HepG2 (cell line): ENCODE data around the gene IRF2BPL. TPM values are rescaled to one million over a fixed set of nuclear protein-coding genes. Genes with fewer than 3 reads are reported as not detected.

ENCODE experiments used
- ARID4A ChIP-seq: sonication (generic); formaldehyde crosslinking; IDR thresholded peaks from 2 replicates; pipeline ENCODE4 v1.5.0; 2020; ENCODE audit warnings: mild to moderate bottlenecking, missing genetic modification reagents, borderline replicate concordance
- CBX1 ChIP-seq: IDR thresholded peaks from one replicate; pipeline ENCODE4 v1.6.1; 2016; ENCODE audit warnings: antibody characterized with exemption, low read depth
- HMG20B ChIP-seq: conservative IDR thresholded peaks from 2 replicates; pipeline ENCODE4 v1.6.1; 2016; ENCODE audit warnings: missing genetic modification reagents, missing compliant biosample characterization
- MLLT10 ChIP-seq: sonication (generic); formaldehyde crosslinking; IDR thresholded peaks from 2 replicates; pipeline ENCODE4 v1.4.0; 2020; ENCODE audit warnings: missing genetic modification reagents
- NCOA2 ChIP-seq: sonication (generic); formaldehyde crosslinking; IDR thresholded peaks from 2 replicates; pipeline ENCODE4 v1.8.0; 2022; ENCODE audit warnings: inconsistent platforms
- SIX1 ChIP-seq: sonication (generic); formaldehyde crosslinking; IDR thresholded peaks from 2 replicates; pipeline ENCODE4 v1.4.0; 2020; ENCODE audit warnings: missing genetic modification reagents, borderline replicate concordance
- SNAPC4 ChIP-seq: sonication (generic); formaldehyde crosslinking; IDR thresholded peaks from 2 replicates; pipeline ENCODE4 v1.4.0; 2020; ENCODE audit warnings: mild to moderate bottlenecking, missing genetic modification reagents
- ZBTB44 ChIP-seq: sonication (generic); formaldehyde crosslinking; IDR thresholded peaks from 2 replicates; pipeline ENCODE4 v1.4.0; 2020; ENCODE audit warnings: missing genetic modification reagents
- ZNF20 ChIP-seq: sonication (generic); formaldehyde crosslinking; IDR thresholded peaks from 2 replicates; pipeline ENCODE4 v1.4.0; 2020; ENCODE audit warnings: mild to moderate bottlenecking, moderate library complexity, missing genetic modification reagents
- ZNF225 ChIP-seq: sonication (generic); formaldehyde crosslinking; IDR thresholded peaks from 2 replicates; pipeline ENCODE4 v1.4.0; 2020; ENCODE audit warnings: mild to moderate bottlenecking, missing genetic modification reagents
- ZNF34 ChIP-seq: sonication (generic); formaldehyde crosslinking; IDR thresholded peaks from 2 replicates; pipeline ENCODE4 v1.4.0; 2020; ENCODE audit warnings: mild to moderate bottlenecking, missing genetic modification reagents, borderline replicate concordance
- ZNF574 ChIP-seq: sonication (generic); formaldehyde crosslinking; IDR thresholded peaks from 2 replicates; pipeline ENCODE4 v1.4.0; 2020; ENCODE audit warnings: missing genetic modification reagents
- ZNF607 ChIP-seq: sonication (generic); formaldehyde crosslinking; IDR thresholded peaks from 2 replicates; pipeline ENCODE4 v1.5.1; 2020; ENCODE audit warnings: missing genetic modification reagents, mild to moderate bottlenecking, borderline replicate concordance
- ZNF691 ChIP-seq: sonication (generic); formaldehyde crosslinking; IDR thresholded peaks from 2 replicates; pipeline ENCODE4 v1.4.0; 2020; ENCODE audit warnings: missing genetic modification reagents, low read depth, mild to moderate bottlenecking, borderline replicate concordance
- polyA plus RNA-seq, 8 experiments: library from polyadenylated mRNA; depleted of rRNA in 3 of 8; stranded (reverse) in 7 of 8; unstranded in 1 of 8; fragments of >200 nt; fragmentation: Illumina TruSeq in 4 of 8; extraction: Trizol in 4 of 8; gene quantifications; 2 replicates each; pipeline versions ENCODE4 v1.2.1 to v1.2.3, GENCODE V29; 2011 to 2016; ENCODE audit warnings: low read depth in 4 of 8, missing spikeins in 1 of 8, mixed read lengths in 1 of 8; ENCODE audit not compliant: insufficient read depth in 1 of 8
- total RNA-seq, 5 experiments: library from RNA; depleted of rRNA; stranded (reverse); fragments of >200 nt; fragmentation: Illumina TruSeq; extraction: Trizol; gene quantifications; 2 replicates each; pipeline ENCODE4 v1.2.3, GENCODE V29; 2016; ENCODE audit warnings: low read depth in 1 of 5

The IRF2BPL gene
- total and polyA plus RNA-seq, 2 of the 13 experiments (the other 11 are each of a cell fraction or from before 2014, with no cell fraction given): 6.6 to 8.4 TPM

- TF ChIP-seq SNAPC4 (CRISPR knock-in tag) (no peak), ZNF607 (CRISPR knock-in tag) (0 out of 2 replicates have a peak, but pooled peaks have one; percentile 23), ZNF691 (CRISPR knock-in tag) (peak; percentile 76), MLLT10 (CRISPR knock-in tag) (no peak), NCOA2 (CRISPR knock-in tag) (peak; percentile 66), ZNF225 (no peak), CBX1 (no peak), ARID4A (CRISPR knock-in tag) (peak; percentile 77; the same call in 1 of the 2 replicates), ZNF574 (CRISPR knock-in tag) (peak; percentile 96), ZNF34 (CRISPR knock-in tag) (0 out of 2 replicates have a peak, but pooled peaks have one; percentile 30), ZNF20 (CRISPR knock-in tag) (no peak), SIX1 (no peak), HMG20B (CRISPR knock-in tag) (peak; percentile 61; the same call in 1 of the 2 replicates), ZBTB44 (CRISPR knock-in tag) (no peak)
Observed at GRCh38 chr14:77040059-77040740, 11.7 kb upstream of the IRF2BPL start (continued).
